Right lobe of liver (tissue), 4 donors: ENCODE measurements around the gene GRIK2.

Experiments used
- POLR2A ChIP-seq: fragments of 450-650 bp; IDR thresholded peaks from one replicate; pipeline ENCODE4 v1.6.1; 2017; ENCODE audit warnings: antibody characterized with exemption, mild to moderate bottlenecking
- TF ChIP-seq, protein P1 (sequence below), 4 donors: fragments of 200-600 bp in 3 of 4; fragments of 450-650 bp in 1 of 4; IDR thresholded peaks; one replicate each; pipeline versions ENCODE4 v1.5.1 to v1.8.0; 2016 to 2022; ENCODE audit warnings: antibody characterized with exemption in 4 of 4, mild to moderate bottlenecking in 2 of 4
- donor health status: DM: no; HTN: no; CAD: no.
- donor health status: DM: no; HTN: no; CAD: no.
- donor health status: DM: no; HTN: yes; CAD: no.

DNA sequence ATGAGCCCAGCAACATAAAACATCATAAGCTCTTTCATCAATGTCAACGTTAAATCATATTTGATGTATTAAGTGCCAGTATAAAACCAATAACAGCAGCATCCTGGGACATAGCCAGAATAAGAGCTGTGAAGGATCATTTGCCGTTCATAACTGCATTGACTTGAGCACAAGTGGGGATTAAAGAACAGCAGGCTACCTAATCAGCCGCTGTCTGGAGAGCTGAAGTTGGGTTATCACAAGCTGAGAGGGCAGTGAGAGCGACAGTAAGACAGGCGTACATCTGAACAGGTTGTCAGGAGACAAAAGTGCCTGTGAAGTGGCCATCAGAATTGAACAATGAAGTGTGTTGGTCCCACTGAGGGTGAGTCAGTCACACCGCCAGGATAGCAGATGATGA, 269.6 kb downstream of the GRIK2 start:
- TF ChIP-seq, protein P1, sequence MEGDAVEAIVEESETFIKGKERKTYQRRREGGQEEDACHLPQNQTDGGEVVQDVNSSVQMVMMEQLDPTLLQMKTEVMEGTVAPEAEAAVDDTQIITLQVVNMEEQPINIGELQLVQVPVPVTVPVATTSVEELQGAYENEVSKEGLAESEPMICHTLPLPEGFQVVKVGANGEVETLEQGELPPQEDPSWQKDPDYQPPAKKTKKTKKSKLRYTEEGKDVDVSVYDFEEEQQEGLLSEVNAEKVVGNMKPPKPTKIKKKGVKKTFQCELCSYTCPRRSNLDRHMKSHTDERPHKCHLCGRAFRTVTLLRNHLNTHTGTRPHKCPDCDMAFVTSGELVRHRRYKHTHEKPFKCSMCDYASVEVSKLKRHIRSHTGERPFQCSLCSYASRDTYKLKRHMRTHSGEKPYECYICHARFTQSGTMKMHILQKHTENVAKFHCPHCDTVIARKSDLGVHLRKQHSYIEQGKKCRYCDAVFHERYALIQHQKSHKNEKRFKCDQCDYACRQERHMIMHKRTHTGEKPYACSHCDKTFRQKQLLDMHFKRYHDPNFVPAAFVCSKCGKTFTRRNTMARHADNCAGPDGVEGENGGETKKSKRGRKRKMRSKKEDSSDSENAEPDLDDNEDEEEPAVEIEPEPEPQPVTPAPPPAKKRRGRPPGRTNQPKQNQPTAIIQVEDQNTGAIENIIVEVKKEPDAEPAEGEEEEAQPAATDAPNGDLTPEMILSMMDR (IDR thresholded peaks at IDR 0.05), result no peak
- no peak for TF ChIP-seq POLR2A
